A673 (cell line): Measurements from ENCODE around the gene ADORA2B.

Experiments
- CTCF ChIP-seq: fragments of 300-800, 200-600 bp; sonication (generic); conservative IDR thresholded peaks from 2 replicates; pipeline ENCODE4 v1.5.1; 2017; ENCODE audit warnings: low read depth, mild to moderate bottlenecking, antibody characterized with exemption, low read length, moderate library complexity, mixed read lengths
- EZH2 ChIP-seq: fragments of 200-600 bp; sonication (generic); IDR thresholded peaks from 2 replicates; pipeline ENCODE4 v1.6.1; 2017; ENCODE audit warnings: borderline replicate concordance, low read depth, mild to moderate bottlenecking, mixed read lengths, antibody characterized with exemption, low read length; ENCODE audit not compliant: poor library complexity, severe bottlenecking

DNA sequence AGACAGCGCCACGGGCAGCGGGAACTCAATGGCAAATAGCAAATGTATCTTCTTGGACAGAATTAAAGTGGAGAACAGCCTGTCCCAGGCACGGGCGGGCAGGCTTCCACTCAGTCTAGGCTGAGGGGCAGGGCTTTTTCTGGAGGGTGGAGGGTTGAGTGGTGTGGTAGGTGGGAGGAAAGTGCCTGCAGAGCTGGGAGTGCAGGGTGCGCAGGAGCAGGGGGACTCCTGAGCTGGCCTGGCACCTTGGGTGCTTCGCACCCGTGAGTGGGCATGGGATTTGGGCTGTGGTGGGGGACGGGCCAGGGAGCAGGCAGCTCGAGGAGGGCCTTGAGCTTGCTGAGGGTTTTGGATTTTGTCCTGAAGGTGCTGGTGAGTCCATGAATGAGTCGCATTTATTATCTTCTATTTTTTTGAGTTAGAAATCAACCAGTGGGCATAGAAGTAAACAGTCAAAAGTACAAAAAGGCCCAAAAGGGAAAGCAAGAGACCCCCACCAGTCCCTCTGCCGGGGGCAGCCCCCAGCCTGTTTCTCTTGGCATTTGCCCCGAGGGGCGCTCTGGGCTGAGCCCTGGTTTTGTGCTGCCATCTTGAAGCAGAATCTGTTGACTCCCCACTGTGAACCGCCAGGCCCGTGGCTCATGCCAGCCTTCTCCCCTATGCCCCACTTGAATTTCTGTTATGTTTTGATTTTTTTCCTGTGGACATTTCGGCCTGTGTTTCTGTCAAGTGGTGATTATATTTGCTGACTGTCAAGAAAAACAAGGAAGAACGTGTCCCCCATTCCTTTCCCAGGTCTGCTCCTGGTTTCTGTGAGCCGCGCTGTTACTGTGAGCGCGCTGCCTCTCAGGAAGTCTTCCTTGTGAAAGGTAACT is 8.2 kb downstream of the ADORA2B start:
- no peak for TF ChIP-seq CTCF
- TF ChIP-seq EZH2: no peak
